ENCODE results near the gene ANO4.
"Not testable (repeated sequence)": the region's sequence is repeated elsewhere in the genome, so short reads cannot be mapped to it uniquely, and the experiment has no call there.

The ANO4 gene

DNA sequence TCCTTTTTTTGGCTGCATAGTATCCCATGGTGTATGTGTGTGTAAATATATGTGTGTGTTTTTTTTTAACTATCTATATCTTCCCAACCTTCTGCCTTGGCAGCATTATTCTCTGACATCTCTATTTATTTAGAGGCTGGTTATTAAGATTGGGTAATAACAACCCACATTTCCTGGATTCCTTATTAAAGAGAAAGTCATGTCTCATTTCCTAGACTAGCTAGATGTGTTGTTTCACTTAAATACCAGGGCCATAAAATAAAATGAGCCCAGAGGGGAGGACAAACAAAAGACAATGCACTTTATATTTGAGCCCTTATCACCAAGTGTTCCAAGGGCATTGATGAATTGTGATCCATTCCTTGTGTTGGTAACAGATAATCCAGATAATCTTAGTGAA lies 246.4 kb downstream of the ANO4 start:
- ATAC-seq = no peak
- H3K4me1 Mint-ChIP-seq = no peaks in the 10 kb centered on the region

DNA sequence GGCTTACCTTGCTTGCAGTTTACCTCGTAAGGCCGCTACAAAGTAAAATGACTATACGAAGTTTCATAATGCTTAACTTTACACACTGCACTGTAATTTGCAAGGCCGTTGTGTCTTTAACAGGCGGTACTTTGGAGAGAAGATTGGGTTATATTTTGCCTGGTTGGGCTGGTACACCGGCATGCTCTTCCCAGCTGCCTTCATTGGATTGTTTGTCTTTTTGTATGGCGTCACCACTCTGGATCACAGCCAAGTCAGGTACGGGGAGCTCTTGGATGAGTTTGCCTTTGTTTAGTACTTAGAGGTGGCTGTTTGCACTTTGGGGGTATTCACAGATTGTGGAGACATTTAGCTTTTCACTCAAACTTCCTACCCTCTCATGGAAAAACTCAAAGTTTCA lies 247.6 kb downstream of the ANO4 start:
- no peak for ATAC-seq
- Mint-ChIP-seq H3K27ac (no peak overlapping the region), H3K4me3 (no peak overlapping the region), H3K36me3 (no peaks in the 10 kb centered on the region), H3K9me3 (no peaks in the 10 kb centered on the region), H3K4me1 (no peaks in the 10 kb centered on the region)
- no peak for DNase-seq (ENCODE audit: low spot score in 2 of 2)

More for the DNA sequence above, 246.4 kb downstream of the ANO4 start:
- H3K27ac Mint-ChIP-seq = no peak overlapping the region
- H3K4me3 Mint-ChIP-seq = no peak overlapping the region
- H3K9me3 Mint-ChIP-seq = no peaks in the 10 kb centered on the region
- H3K36me3 Mint-ChIP-seq = no peaks in the 10 kb centered on the region
- no peak for DNase-seq (ENCODE audit: low spot score in 2 of 2)

GRCh38 chr12:101044512-101045059 lies 250.0 kb downstream of the ANO4 start:
- no peaks in the 10 kb centered on the region for H3K4me1 Mint-ChIP-seq
- DNase-seq (ENCODE audit: low spot score in 2 of 2) (no peak), ATAC-seq (no peak)
- no peak overlapping the region for H3K27ac Mint-ChIP-seq
- H3K36me3 Mint-ChIP-seq = no peaks in the 10 kb centered on the region
- H3K9me3 Mint-ChIP-seq = no peaks in the 10 kb centered on the region
- no peak overlapping the region for H3K4me3 Mint-ChIP-seq

GRCh38 chr12:101045486-101046464 lies 251.2 kb downstream of the ANO4 start:
- no peak overlapping the region for H3K4me3 Mint-ChIP-seq
- H3K9me3 Mint-ChIP-seq = no peaks in the 10 kb centered on the region
- no peak overlapping the region for H3K27ac Mint-ChIP-seq
- no peaks in the 10 kb centered on the region for H3K36me3 Mint-ChIP-seq
- DNase-seq (ENCODE audit: low spot score in 2 of 2) = no peak
- no peak for ATAC-seq
- no peaks in the 10 kb centered on the region for H3K4me1 Mint-ChIP-seq

- ATAC-seq (no peak), DNase-seq (ENCODE audit: low spot score in 2 of 2) (no peak)
- H3K27ac Mint-ChIP-seq = no peak overlapping the region
- H3K4me3 Mint-ChIP-seq = no peak overlapping the region
- no peaks in the 10 kb centered on the region for H3K36me3 Mint-ChIP-seq
- H3K9me3 Mint-ChIP-seq = no peaks in the 10 kb centered on the region
- H3K4me1 Mint-ChIP-seq = no peaks in the 10 kb centered on the region
Measured at GRCh38 chr12:101047652-101048051, 253.1 kb downstream of the ANO4 start.

DNA sequence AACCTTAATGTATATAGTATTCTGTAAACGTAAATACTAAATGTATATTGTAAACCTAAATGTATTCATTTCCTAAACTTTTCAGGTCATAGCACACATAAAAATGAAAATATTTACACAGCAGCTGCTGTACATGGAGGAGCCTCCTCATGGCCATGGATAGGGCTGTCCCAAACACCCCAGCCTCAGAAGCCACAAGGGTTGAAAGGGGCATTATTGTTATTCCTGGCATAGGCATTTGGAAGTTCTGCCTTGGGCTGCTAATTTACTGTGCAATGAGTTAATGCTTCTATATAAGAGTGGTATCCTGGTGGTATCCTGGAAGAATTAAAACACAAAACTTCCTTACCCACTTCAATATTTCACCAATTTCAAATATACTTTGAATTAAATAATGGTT lies 256.1 kb downstream of the ANO4 start:
- Mint-ChIP-seq H3K36me3 (no peaks in the 10 kb centered on the region), H3K4me3 (no peak overlapping the region), H3K4me1 (no peaks in the 10 kb centered on the region), H3K27ac (no peak overlapping the region), H3K9me3 (peaks cover 4% of the 10 kb centered on the region)
- ATAC-seq (no peak), DNase-seq (ENCODE audit: low spot score in 2 of 2) (no peak)

GRCh38 chr12:101051151-101051550 lies 256.6 kb downstream of the ANO4 start:
- no peaks in the 10 kb centered on the region for H3K36me3 Mint-ChIP-seq

GRCh38 chr12:101051901-101052550 lies 257.4 kb downstream of the ANO4 start:
- DNase-seq (ENCODE audit: low spot score in 2 of 2) (no peak), ATAC-seq (no peak)
- H3K4me3 Mint-ChIP-seq = no peak overlapping the region
- peaks cover 4% of the 10 kb centered on the region for H3K9me3 Mint-ChIP-seq
- no peaks in the 10 kb centered on the region for H3K4me1 Mint-ChIP-seq
- no peak overlapping the region for H3K27ac Mint-ChIP-seq
- no peaks in the 10 kb centered on the region for H3K36me3 Mint-ChIP-seq

More at GRCh38 chr12:101051151-101051550, 256.6 kb downstream of the ANO4 start:
- Mint-ChIP-seq H3K27ac (no peak overlapping the region), H3K9me3 (peaks cover 4% of the 10 kb centered on the region), H3K4me1 (no peaks in the 10 kb centered on the region), H3K4me3 (no peak overlapping the region)
- DNase-seq (ENCODE audit: low spot score in 2 of 2) = no peak
- no peak for ATAC-seq

- no peak overlapping the region for H3K27ac Mint-ChIP-seq
- DNase-seq (ENCODE audit: low spot score in 2 of 2) (no peak), ATAC-seq (no peak)
- H3K9me3 Mint-ChIP-seq = peaks cover 8% of the 10 kb centered on the region
- H3K36me3 Mint-ChIP-seq = no peaks in the 10 kb centered on the region
- no peaks in the 10 kb centered on the region for H3K4me1 Mint-ChIP-seq
- H3K4me3 Mint-ChIP-seq = no peak overlapping the region
Measured at GRCh38 chr12:101053203-101053602, 258.6 kb downstream of the ANO4 start.

- H3K36me3 Mint-ChIP-seq = no peaks in the 10 kb centered on the region
- H3K4me1 Mint-ChIP-seq = no peaks in the 10 kb centered on the region
- no peak overlapping the region for H3K4me3 Mint-ChIP-seq
- ATAC-seq (no peak), DNase-seq (ENCODE audit: low spot score in 2 of 2) (no peak)
- peaks cover 13% of the 10 kb centered on the region for H3K9me3 Mint-ChIP-seq
- no peak overlapping the region for H3K27ac Mint-ChIP-seq
Measured at GRCh38 chr12:101055940-101056339, 261.4 kb downstream of the ANO4 start.

DNA sequence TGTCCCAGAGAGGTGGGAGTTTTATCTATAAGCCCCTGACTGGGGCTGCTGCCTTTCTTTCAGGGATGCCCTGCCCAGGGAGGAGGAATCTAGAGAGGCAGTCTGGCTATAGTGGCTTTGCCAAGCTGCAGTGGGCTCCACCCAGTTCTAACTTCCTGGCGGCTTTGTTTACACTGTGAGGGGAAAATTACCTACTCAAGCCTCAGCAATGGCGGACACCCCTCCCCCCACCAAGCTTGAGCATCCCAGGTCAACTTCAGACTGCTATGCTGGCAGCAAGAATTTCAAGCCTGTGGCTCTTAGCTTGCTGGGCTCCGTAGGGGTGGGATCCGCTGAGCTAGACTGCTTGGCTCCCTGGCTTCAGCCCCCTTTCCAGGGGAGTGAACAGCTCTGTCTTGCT lies 267.9 kb downstream of the ANO4 start:
- not testable (repeated sequence) for H3K36me3 Mint-ChIP-seq; ATAC-seq; H3K4me1 Mint-ChIP-seq; H3K4me3 Mint-ChIP-seq; H3K27ac Mint-ChIP-seq; DNase-seq (ENCODE audit: low spot score in 2 of 2); H3K9me3 Mint-ChIP-seq

DNA sequence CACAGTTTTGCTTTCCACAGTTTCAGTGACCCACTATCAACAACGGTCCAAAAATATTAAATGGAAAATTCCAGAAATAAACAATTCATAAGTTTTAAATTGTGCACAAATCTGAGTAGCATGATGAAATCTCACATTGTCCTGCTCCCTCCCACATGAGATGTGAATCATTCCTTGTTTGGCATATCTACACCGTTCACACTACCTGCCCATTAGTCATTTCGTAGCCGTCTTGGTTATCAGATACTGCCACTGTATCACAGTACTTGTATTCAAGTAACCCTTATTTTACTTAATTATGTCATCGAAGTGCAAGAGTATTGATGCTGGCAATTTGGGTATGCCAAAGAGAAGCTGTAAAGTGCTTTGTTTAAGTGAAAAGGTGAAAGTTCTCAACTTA lies 270.1 kb downstream of the ANO4 start:
- ATAC-seq (no peak), DNase-seq (ENCODE audit: low spot score in 2 of 2) (no peak)
- Mint-ChIP-seq H3K36me3 (no peaks in the 10 kb centered on the region), H3K4me3 (no peak overlapping the region), H3K4me1 (no peaks in the 10 kb centered on the region), H3K9me3 (peaks cover 2% of the 10 kb centered on the region), H3K27ac (no peak overlapping the region)

- H3K36me3 Mint-ChIP-seq = no peaks in the 10 kb centered on the region
- H3K9me3 Mint-ChIP-seq = no peaks in the 10 kb centered on the region
- no peak for ATAC-seq
- H3K4me3 Mint-ChIP-seq = no peak overlapping the region
- DNase-seq (ENCODE audit: low spot score in 2 of 2) = no peak
- H3K4me1 Mint-ChIP-seq = no peaks in the 10 kb centered on the region
- no peak overlapping the region for H3K27ac Mint-ChIP-seq
Measured at GRCh38 chr12:101066489-101066888, 271.9 kb downstream of the ANO4 start.

DNA sequence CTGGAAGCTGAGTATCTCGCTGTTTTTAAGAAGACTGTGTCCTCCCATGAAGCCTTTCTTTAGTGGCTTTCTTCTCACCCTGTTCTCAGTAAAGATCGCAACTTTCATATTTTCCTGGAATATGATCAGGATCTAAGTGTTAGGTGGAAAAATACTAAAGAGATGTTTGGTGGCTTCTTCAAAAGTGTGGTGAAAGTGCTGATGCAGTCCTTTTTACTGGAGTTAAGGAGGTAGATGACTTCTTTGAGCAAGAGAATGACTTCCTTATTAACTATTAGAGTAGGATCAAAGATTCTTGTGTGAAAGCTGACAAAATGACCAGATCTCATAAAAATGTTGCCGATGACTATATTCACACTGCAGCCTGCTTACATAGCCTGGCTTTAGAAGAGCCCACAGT lies 273.8 kb downstream of the ANO4 start:
- no peak for DNase-seq (ENCODE audit: low spot score in 2 of 2)
- H3K9me3 Mint-ChIP-seq = no peaks in the 10 kb centered on the region
- H3K4me1 Mint-ChIP-seq = no peaks in the 10 kb centered on the region
- H3K36me3 Mint-ChIP-seq = no peaks in the 10 kb centered on the region
- no peak overlapping the region for H3K4me3 Mint-ChIP-seq
- H3K27ac Mint-ChIP-seq = no peak overlapping the region
- ATAC-seq = no peak

DNA sequence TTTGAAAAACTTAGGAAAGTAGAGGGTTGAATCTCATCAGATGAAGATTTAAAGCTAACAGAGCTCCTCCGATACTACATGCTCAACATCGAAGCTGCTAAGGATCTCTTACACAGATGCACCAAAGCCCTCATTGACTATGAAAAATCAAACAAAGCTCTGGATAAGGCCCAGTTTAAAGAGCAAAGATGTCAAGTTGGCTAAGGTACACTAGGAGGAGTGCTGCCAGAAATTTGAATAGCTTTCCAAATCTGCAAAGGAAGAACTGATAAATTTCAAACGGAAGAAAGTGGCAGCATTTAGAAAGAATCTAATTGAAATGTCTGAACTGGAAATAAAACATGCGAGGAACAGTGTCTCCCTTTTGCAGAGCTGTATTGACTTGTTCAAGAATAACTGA lies 274.3 kb downstream of the ANO4 start:
- H3K9me3 Mint-ChIP-seq = no peaks in the 10 kb centered on the region
- H3K27ac Mint-ChIP-seq = no peak overlapping the region
- no peaks in the 10 kb centered on the region for H3K36me3 Mint-ChIP-seq
- ATAC-seq (no peak), DNase-seq (ENCODE audit: low spot score in 2 of 2) (no peak)
- H3K4me1 Mint-ChIP-seq = no peaks in the 10 kb centered on the region
- no peak overlapping the region for H3K4me3 Mint-ChIP-seq
